Activated T-cell treated with anti-CD3 and anti-CD28 coated beads for 24 hours (primary cell): Measurements from ENCODE around the gene BRINP1.

Experiments used
- DNase-seq: peaks from one replicate; pipeline ENCODE4 v3.0.0-alpha.2; 2020; ENCODE audit warnings: low read depth

BRINP1 gene

GRCh38 chr9:119121899-119122298 is 247.3 kb downstream of the BRINP1 start:
- DNase-seq: no peak

GRCh38 chr9:119117409-119117808 is 251.8 kb downstream of the BRINP1 start:
- DNase-seq: no peak
